Liver (tissue), 9 donors: ENCODE measurements around the gene ENOX1. TPM values are rescaled to one million over a fixed set of nuclear protein-coding genes. Genes with fewer than 3 reads are reported as not detected.

Source experiments
- DNase-seq: peaks from one replicate; pipeline ENCODE4 v3.0.0-alpha.2; 2017; ENCODE audit warnings: low spot score
- H3K27ac ChIP-seq, 2 donors: one replicate each; pipeline ENCODE4 v1.7.0; 2013; ENCODE audit warnings: inconsistent platforms in 2 of 2, low read length in 2 of 2, control low read depth in 1 of 2, low read depth in 1 of 2, mild to moderate bottlenecking in 1 of 2
- H3K27me3 ChIP-seq, 4 donors: one replicate each; pipeline versions ENCODE4 v1.6.1 to v1.7.0; 2013; ENCODE audit warnings: low read length in 3 of 4, inconsistent platforms in 1 of 4, mild to moderate bottlenecking in 1 of 4, moderate library complexity in 1 of 4; ENCODE audit not compliant: control insufficient read depth in 4 of 4, insufficient read depth in 4 of 4
- H3K36me3 ChIP-seq, 4 donors: one replicate each; pipeline versions ENCODE4 v1.6.1 to v1.7.0; 2013; ENCODE audit warnings: low read length in 3 of 4, mild to moderate bottlenecking in 3 of 4, low read depth in 1 of 4, moderate library complexity in 1 of 4; ENCODE audit not compliant: control insufficient read depth in 4 of 4, insufficient read depth in 3 of 4
- H3K4me1 ChIP-seq, 4 donors: one replicate each; pipeline versions ENCODE4 v1.6.1 to v1.7.0; 2013; ENCODE audit warnings: low read length in 3 of 4, mild to moderate bottlenecking in 3 of 4, moderate library complexity in 1 of 4; ENCODE audit not compliant: control insufficient read depth in 4 of 4, insufficient read depth in 4 of 4
- H3K4me3 ChIP-seq, 3 donors: one replicate each; pipeline versions ENCODE4 v1.6.1 to v1.7.0; 2013; ENCODE audit warnings: low read length in 3 of 3, control low read depth in 1 of 3, low read depth in 1 of 3, mild to moderate bottlenecking in 1 of 3
- H3K9ac ChIP-seq, 2 donors: one replicate each; pipeline ENCODE4 v1.7.0; 2013; ENCODE audit warnings: low read length in 2 of 2, mild to moderate bottlenecking in 2 of 2, moderate library complexity in 2 of 2, control low read depth in 1 of 2, low read depth in 1 of 2
- H3K9me3 ChIP-seq, 4 donors: one replicate each; pipeline versions ENCODE4 v1.6.1 to v1.7.0; 2013; ENCODE audit warnings: low read length in 3 of 4; ENCODE audit not compliant: control insufficient read depth in 4 of 4
- FOXA1 ChIP-seq: IDR thresholded peaks from 2 replicates; pipeline ENCODE4 v1.6.1; 2016; ENCODE audit warnings: antibody characterized with exemption
- FOXA2 ChIP-seq: IDR thresholded peaks from 2 replicates; pipeline ENCODE4 v1.6.1; 2016; ENCODE audit warnings: antibody characterized with exemption
- HNF4G ChIP-seq: IDR thresholded peaks from 2 replicates; pipeline ENCODE4 v1.6.1; 2016; ENCODE audit warnings: antibody characterized with exemption
- JUND ChIP-seq, 2 donors: IDR thresholded peaks; 2 replicates each; pipeline ENCODE4 v1.6.1; 2016; ENCODE audit warnings: antibody characterized with exemption in 2 of 2
- NR2F2 ChIP-seq: IDR thresholded peaks from 2 replicates; pipeline ENCODE4 v1.6.1; 2016; ENCODE audit warnings: antibody characterized with exemption
- RAD21 ChIP-seq, 2 donors: IDR thresholded peaks; 2 replicates each; pipeline ENCODE4 v1.6.1; 2016; ENCODE audit warnings: antibody characterized with exemption in 2 of 2, mild to moderate bottlenecking in 2 of 2
- RXRA ChIP-seq, 2 donors: IDR thresholded peaks; 2 replicates each; pipeline ENCODE4 v1.6.1; 2017 to 2018; ENCODE audit warnings: antibody characterized with exemption in 2 of 2, mild to moderate bottlenecking in 1 of 2
- SP1 ChIP-seq: IDR thresholded peaks from 2 replicates; pipeline ENCODE4 v1.6.1; 2018; ENCODE audit warnings: antibody characterized with exemption, mild to moderate bottlenecking
- TAF1 ChIP-seq: conservative IDR thresholded peaks from 2 replicates; pipeline ENCODE4 v1.6.1; 2016; ENCODE audit warnings: antibody characterized with exemption, mild to moderate bottlenecking
- YY1 ChIP-seq: IDR thresholded peaks from 2 replicates; pipeline ENCODE4 v1.6.1; 2016; ENCODE audit warnings: antibody characterized with exemption, mild to moderate bottlenecking
- WGBS: extraction: QIAGEN DNeasy Blood & Tissue Kit; methylation state at CpG from one replicate; pipeline ENCODE4 v1.1.7; 2013; 5-methylcytosine and 5-hydroxymethylcytosine counted together
- polyA plus RNA-seq, 2 donors: library from polyadenylated mRNA; stranded (reverse) in 1 of 2; unstranded in 1 of 2; fragments of 200-250 nt in 1 of 2; fragments of >200 nt in 1 of 2; fragmentation: Nextera tagmentation in 1 of 2; extraction: Ambion mirVana in 1 of 2; gene quantifications; one replicate each; pipeline versions ENCODE4 v1.2.1 to v1.2.3, GENCODE V29; 2013 to 2015
- total RNA-seq, 2 donors: library from RNA; depleted of rRNA; stranded (reverse); fragments of >200 nt; gene quantifications; one replicate each; pipeline ENCODE4 v1.2.3, GENCODE V29; 2014
- TF ChIP-seq, protein P1 (sequence below): IDR thresholded peaks from 2 replicates; pipeline ENCODE4 v1.6.1; 2016; ENCODE audit warnings: antibody characterized with exemption, mild to moderate bottlenecking
- TF ChIP-seq, protein P2 (sequence below): IDR thresholded peaks from 2 replicates; pipeline ENCODE4 v1.6.1; 2016; ENCODE audit warnings: antibody characterized with exemption
- TF ChIP-seq, protein P3 (sequence below): IDR thresholded peaks from 2 replicates; pipeline ENCODE4 v1.6.1; 2016; ENCODE audit warnings: antibody characterized with exemption
- TF ChIP-seq, protein P4 (sequence below): fragments of 150-350 bp; IDR thresholded peaks from 2 replicates; pipeline ENCODE4 v1.5.1; 2017; ENCODE audit warnings: improper control_type of control experiment, low read depth, low read length; ENCODE audit not compliant: missing input control
- donor health status: healthy.
- donor health status: healthy.
- donor health status: healthy.
- donor health status: healthy.
- donor health status: healthy.

The ENOX1 gene
- total and polyA plus RNA-seq, 4 donors = 0.02 to 0.33 (median 0.08) TPM; not detected in 1

DNA sequence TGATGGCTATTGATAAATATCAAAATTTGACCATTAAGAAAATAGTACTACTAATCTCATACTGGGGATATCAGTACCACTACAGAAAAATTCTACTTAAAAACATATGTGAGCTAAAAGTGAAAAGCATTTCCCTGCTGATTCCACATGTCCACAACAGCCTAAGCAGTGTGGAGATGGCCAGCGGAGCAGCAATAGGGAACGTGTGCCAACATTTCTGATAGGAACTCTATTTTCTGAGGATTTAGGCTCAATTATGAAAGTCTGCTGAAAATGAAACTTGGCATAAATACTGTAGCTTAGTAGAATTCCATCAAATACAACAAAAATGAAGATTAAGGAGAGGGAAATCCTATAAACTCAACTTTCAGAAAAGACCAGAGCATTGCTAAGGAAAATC lies 311.6 kb downstream of the ENOX1 start:
- Histone ChIP-seq H3K9ac (no peak overlapping the region), H3K27ac (no peak overlapping the region), H3K4me3 (no peak overlapping the region), H3K36me3 (no peaks in the 10 kb centered on the region), H3K4me1 (no peaks in the 10 kb centered on the region), H3K9me3 (no peaks in the 10 kb centered on the region), H3K27me3 (no peaks in the 10 kb centered on the region)
- no peak for DNase-seq
- no peak for TF ChIP-seq RXRA (IDR thresholded peaks at IDR 0.05)
- no peak for TF ChIP-seq YY1
- WGBS = 84% methylated on average over 2 of the region's 2 CpGs

DNA sequence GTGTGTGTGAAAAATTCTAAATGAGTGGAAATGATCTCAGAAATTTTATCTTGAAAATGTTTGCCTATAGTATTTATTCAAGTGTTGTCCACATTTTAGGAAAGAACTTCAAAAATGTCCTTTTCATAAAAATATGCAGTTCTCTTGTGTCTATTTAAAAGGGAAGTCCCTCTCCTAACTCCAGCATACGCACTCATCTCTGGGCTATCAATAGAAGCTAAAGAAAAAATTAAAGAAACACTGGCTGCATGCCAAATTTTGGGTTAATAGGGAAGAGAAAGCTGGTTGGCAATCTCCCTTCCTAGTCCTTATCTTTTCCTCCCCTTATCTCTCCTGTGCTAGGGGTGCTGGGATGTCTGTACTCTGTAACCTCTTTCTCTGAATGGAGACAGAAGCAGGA lies 313.3 kb downstream of the ENOX1 start:
- Histone ChIP-seq H3K27ac (no peak overlapping the region), H3K9me3 (no peaks in the 10 kb centered on the region), H3K4me3 (no peak overlapping the region), H3K4me1 (no peaks in the 10 kb centered on the region), H3K27me3 (no peaks in the 10 kb centered on the region), H3K9ac (no peak overlapping the region), H3K36me3 (no peaks in the 10 kb centered on the region)
- WGBS = 49% methylated on average over 1 of the region's 1 CpG
- TF ChIP-seq, protein P1, sequence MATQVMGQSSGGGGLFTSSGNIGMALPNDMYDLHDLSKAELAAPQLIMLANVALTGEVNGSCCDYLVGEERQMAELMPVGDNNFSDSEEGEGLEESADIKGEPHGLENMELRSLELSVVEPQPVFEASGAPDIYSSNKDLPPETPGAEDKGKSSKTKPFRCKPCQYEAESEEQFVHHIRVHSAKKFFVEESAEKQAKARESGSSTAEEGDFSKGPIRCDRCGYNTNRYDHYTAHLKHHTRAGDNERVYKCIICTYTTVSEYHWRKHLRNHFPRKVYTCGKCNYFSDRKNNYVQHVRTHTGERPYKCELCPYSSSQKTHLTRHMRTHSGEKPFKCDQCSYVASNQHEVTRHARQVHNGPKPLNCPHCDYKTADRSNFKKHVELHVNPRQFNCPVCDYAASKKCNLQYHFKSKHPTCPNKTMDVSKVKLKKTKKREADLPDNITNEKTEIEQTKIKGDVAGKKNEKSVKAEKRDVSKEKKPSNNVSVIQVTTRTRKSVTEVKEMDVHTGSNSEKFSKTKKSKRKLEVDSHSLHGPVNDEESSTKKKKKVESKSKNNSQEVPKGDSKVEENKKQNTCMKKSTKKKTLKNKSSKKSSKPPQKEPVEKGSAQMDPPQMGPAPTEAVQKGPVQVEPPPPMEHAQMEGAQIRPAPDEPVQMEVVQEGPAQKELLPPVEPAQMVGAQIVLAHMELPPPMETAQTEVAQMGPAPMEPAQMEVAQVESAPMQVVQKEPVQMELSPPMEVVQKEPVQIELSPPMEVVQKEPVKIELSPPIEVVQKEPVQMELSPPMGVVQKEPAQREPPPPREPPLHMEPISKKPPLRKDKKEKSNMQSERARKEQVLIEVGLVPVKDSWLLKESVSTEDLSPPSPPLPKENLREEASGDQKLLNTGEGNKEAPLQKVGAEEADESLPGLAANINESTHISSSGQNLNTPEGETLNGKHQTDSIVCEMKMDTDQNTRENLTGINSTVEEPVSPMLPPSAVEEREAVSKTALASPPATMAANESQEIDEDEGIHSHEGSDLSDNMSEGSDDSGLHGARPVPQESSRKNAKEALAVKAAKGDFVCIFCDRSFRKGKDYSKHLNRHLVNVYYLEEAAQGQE = no peak
- TF ChIP-seq FOXA1 = no peak
- TF ChIP-seq, protein P2, sequence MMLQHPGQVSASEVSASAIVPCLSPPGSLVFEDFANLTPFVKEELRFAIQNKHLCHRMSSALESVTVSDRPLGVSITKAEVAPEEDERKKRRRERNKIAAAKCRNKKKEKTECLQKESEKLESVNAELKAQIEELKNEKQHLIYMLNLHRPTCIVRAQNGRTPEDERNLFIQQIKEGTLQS = no peak
- TF ChIP-seq, protein P3, sequence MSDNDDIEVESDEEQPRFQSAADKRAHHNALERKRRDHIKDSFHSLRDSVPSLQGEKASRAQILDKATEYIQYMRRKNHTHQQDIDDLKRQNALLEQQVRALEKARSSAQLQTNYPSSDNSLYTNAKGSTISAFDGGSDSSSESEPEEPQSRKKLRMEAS = no peak
- no peak for TF ChIP-seq RXRA (IDR thresholded peaks at IDR 0.05)
- TF ChIP-seq YY1 = no peak
- TF ChIP-seq NR2F2 = no peak
- TF ChIP-seq TAF1 = no peak
- no peak for TF ChIP-seq RAD21 (IDR thresholded peaks at IDR 0.05)
- TF ChIP-seq HNF4G = no peak
- DNase-seq = no peak

DNA sequence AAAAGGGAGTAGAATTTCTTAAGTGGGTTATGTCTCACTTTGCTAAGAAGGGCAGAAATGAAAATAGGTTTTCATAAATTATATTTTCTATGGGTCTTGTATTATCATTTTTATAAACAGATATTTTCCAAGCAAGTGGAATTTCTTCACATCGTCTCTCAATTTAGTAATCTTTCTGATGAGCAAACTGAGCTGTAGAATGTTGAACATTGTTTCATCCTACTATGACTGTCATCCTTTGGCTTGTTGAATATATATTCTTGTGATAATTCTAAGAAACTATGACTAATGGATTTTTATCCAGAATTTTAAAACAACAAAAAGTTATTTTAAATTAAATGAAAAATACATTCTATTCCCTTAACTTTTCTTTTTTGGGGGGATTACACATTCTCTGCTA lies 313.8 kb downstream of the ENOX1 start:
- DNase-seq = no peak
- H3K9ac ChIP-seq = no peak overlapping the region
- H3K36me3 ChIP-seq = no peaks in the 10 kb centered on the region
- no peak for TF ChIP-seq SP1
- H3K4me3 ChIP-seq = no peak overlapping the region
- H3K4me1 ChIP-seq = no peaks in the 10 kb centered on the region
- H3K27ac ChIP-seq = no peak overlapping the region
- no peaks in the 10 kb centered on the region for H3K9me3 ChIP-seq
- 11% methylated on average over 1 of the region's 1 CpG for WGBS
- no peaks in the 10 kb centered on the region for H3K27me3 ChIP-seq

DNA sequence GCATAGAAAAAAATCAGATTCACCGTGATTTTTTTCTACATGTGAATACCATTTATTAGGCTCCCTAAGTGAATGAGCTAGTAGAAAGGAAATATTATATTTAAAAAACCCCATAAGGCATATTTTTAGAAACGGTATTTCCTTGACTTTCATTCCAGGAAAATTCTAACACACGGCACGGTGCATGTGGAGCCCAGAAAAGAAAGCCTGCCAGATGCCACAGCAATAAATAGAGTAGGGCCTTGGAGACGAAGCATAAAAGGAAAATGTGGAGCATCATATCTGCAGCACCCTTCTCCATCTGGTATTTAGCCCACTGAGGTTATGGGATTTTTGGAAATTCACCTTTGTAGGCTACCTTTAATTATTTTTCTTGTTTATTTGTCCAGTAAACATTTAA lies 314.4 kb downstream of the ENOX1 start:
- WGBS = 58% methylated on average over 5 of the region's 5 CpGs
- no peak for TF ChIP-seq JUND (IDR thresholded peaks at IDR 0.05)
- TF ChIP-seq, protein P4, sequence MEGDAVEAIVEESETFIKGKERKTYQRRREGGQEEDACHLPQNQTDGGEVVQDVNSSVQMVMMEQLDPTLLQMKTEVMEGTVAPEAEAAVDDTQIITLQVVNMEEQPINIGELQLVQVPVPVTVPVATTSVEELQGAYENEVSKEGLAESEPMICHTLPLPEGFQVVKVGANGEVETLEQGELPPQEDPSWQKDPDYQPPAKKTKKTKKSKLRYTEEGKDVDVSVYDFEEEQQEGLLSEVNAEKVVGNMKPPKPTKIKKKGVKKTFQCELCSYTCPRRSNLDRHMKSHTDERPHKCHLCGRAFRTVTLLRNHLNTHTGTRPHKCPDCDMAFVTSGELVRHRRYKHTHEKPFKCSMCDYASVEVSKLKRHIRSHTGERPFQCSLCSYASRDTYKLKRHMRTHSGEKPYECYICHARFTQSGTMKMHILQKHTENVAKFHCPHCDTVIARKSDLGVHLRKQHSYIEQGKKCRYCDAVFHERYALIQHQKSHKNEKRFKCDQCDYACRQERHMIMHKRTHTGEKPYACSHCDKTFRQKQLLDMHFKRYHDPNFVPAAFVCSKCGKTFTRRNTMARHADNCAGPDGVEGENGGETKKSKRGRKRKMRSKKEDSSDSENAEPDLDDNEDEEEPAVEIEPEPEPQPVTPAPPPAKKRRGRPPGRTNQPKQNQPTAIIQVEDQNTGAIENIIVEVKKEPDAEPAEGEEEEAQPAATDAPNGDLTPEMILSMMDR = no peak
- no peak for TF ChIP-seq HNF4G
- TF ChIP-seq RXRA (IDR thresholded peaks at IDR 0.05) = no peak
- TF ChIP-seq FOXA2 = no peak
- no peak for TF ChIP-seq YY1
- H3K27me3 ChIP-seq = no peaks in the 10 kb centered on the region
- no peak for DNase-seq
- H3K36me3 ChIP-seq = no peaks in the 10 kb centered on the region
- H3K27ac ChIP-seq = no peak overlapping the region
- H3K9ac ChIP-seq = no peak overlapping the region
- no peak overlapping the region for H3K4me3 ChIP-seq
- no peaks in the 10 kb centered on the region for H3K9me3 ChIP-seq
- H3K4me1 ChIP-seq = no peaks in the 10 kb centered on the region
